K562 (cell line): ENCODE data around the gene TIMM44. TPM values are rescaled to one million over a fixed set of nuclear protein-coding genes. Genes with fewer than 3 reads are reported as not detected.
A peak's percentile ranks its signal among the peaks of the same experiment; 100 is the strongest.

ENCODE experiments used
- ARID1B ChIP-seq: fragments of 450-650 bp; IDR thresholded peaks from 2 replicates; pipeline ENCODE4 v1.6.1; 2016; ENCODE audit warnings: antibody characterized with exemption, mild to moderate bottlenecking, inconsistent platforms
- MECOM ChIP-seq: fragments of 250-450 bp; sonication (Bioruptor Pico); IDR thresholded peaks from 2 replicates; pipeline ENCODE4 v1.8.0; 2022; ENCODE audit warnings: inconsistent platforms
- POLR2B ChIP-seq: fragments of 450-650 bp; IDR thresholded peaks from 2 replicates; pipeline ENCODE4 v1.6.1; 2018; ENCODE audit warnings: low read depth; ENCODE audit not compliant: partially characterized antibody
- SAFB2 ChIP-seq: fragments of 200-400 bp; formaldehyde crosslinking; IDR thresholded peaks from 2 replicates; pipeline ENCODE4 v1.6.1; 2018; ENCODE audit warnings: borderline replicate concordance, low read length, low read depth, moderate library complexity; ENCODE audit not compliant: severe bottlenecking
- TFAP4 ChIP-seq: sonication (generic); formaldehyde crosslinking; IDR thresholded peaks from 2 replicates; pipeline ENCODE4 v1.8.0; 2022; ENCODE audit warnings: missing genetic modification reagents, mild to moderate bottlenecking, moderate library complexity, borderline replicate concordance
- THAP12 ChIP-seq: fragments of 250-450 bp; sonication (Bioruptor Pico); IDR thresholded peaks from 2 replicates; pipeline ENCODE4 v1.9.0; 2021; ENCODE audit warnings: mild to moderate bottlenecking, inconsistent platforms
- ZNF277 ChIP-seq: fragments of 250-450 bp; sonication (Bioruptor Pico); IDR thresholded peaks from 2 replicates; pipeline ENCODE4 v1.8.0; 2022; ENCODE audit warnings: inconsistent platforms, mild to moderate bottlenecking, moderate library complexity, borderline replicate concordance
- ZNF76 ChIP-seq: fragments of 250-450 bp; sonication (Bioruptor Pico); IDR thresholded peaks from 2 replicates; pipeline ENCODE4 v1.4.0; 2020; ENCODE audit warnings: mild to moderate bottlenecking, moderate library complexity, borderline replicate concordance
- polyA plus RNA-seq, 8 experiments: library from polyadenylated mRNA; depleted of rRNA in 4 of 8; stranded (reverse) in 5 of 8; unstranded in 3 of 8; fragments of >200 nt; fragmentation: Nextera tagmentation in 2 of 8; fragmentation: Illumina TruSeq in 1 of 8; extraction: Ambion mirVana in 2 of 8; extraction: Trizol in 1 of 8; gene quantifications; 2 replicates each; pipeline versions ENCODE4 v1.2.1 to v1.2.3, GENCODE V29; 2011 to 2014; ENCODE audit warnings: inconsistent platforms in 1 of 8, missing spikeins in 1 of 8
- total RNA-seq, 7 experiments: library from RNA; depleted of rRNA in 6 of 7; stranded (reverse); fragments of >200 nt in 6 of 7; fragmentation: Illumina TruSeq in 2 of 7; extraction: Trizol in 2 of 7; gene quantifications; 2 replicates each; pipeline versions ENCODE4 v1.2.1 to v1.2.3, GENCODE V29; 2011 to 2021; ENCODE audit warnings: low replicate concordance in 1 of 7

Gene TIMM44
- total and polyA plus RNA-seq, 9 of the 15 experiments (the other 6 are each of a cell fraction or from before 2014, with no cell fraction given) = 10.3 to 231 (median 89.3) TPM

GRCh38 chr19:7903244-7904073 is 40.0 kb downstream of the TIMM44 start, which contains the start of gene MAP2K7 (continued):
- TF ChIP-seq TFAP4 (CRISPR knock-in tag) = no peak; the same call in 1 of the 2 replicates
- no peak for TF ChIP-seq MECOM (CRISPR knock-in tag)
- no peak for TF ChIP-seq ZNF76 (CRISPR knock-in tag)
- TF ChIP-seq POLR2B = peak; percentile 98
- TF ChIP-seq THAP12 (CRISPR knock-in tag) = peak; percentile 27; the same call in 1 of the 2 replicates
- TF ChIP-seq ZNF277 (CRISPR knock-in tag) = no peak
- no peak for TF ChIP-seq ARID1B
- no peak for TF ChIP-seq SAFB2
